DMS114 treated with DMSO at 0.1 percent for 48 hours (cell line): ENCODE data around the gene POMT2.
"Not testable (repeated sequence)": the region's sequence is repeated elsewhere in the genome, so short reads cannot be mapped to it uniquely, and the experiment has no call there.

Source experiments
- DNase-seq: peaks from one replicate; lab custom pipeline; 2025; ENCODE audit not compliant: unreplicated experiment; lab: John Stamatoyannopoulos, UW

The POMT2 gene

DNA sequence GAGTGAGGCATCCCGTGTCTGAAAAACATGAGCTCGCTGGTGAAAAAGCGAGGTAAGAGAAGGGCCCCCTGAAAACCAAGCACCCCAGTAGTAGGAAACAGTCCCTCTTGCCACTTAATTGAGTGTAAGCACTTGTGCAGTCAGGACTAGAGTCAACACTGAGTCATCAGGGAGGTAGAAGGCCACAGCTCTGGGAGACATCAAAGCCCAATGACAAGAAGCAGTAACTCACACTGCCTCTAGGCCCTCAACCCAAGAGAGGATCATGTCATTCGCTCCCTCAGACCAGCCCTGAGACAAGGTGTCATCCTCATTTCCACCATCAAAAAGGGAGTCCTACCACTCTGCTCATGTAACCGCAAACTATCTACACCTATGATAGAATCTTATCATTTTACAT lies 17.8 kb downstream of the POMT2 start:
- DNase-seq: no peak

DNA sequence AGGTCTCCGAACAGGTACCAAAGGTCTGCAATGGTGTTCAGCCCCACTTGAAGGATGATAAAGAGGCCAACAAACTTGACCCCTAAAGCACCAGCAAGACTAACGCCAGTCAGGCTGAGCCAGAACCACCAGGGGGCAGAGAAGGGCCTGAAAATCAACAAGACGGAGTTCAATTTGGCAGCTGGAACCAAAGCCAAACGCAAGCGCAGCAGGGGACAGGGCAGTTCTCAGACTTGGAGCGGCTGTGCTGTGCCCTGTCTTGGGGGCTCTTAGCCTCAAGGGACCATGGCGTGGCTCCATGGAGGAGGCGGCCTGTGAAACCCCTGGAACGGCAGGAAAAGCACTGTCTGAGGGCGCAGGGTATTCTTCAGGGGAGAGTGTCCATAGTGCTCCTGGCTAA lies 19.6 kb downstream of the POMT2 start:
- peak; percentile 16 for DNase-seq

DNA sequence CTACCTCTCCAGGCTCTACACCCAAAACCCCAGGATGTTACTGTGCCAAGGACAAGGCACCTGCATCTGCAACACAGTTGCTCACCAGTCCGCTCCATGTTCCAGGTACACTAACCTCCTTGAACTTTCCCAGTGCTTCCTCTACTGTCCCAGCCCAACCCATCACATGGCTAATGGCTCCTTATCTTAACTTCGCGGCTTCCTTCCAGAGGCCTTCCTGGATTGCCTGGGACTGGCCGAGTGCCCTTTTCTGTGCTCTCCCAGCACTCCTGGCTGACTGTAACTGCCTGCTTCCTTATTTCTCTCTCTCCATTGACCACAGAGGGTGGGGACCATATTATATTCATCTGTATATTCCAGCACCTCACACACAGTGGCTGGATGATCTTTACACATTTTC lies 20.9 kb downstream of the POMT2 start:
- DNase-seq: no peak

DNA sequence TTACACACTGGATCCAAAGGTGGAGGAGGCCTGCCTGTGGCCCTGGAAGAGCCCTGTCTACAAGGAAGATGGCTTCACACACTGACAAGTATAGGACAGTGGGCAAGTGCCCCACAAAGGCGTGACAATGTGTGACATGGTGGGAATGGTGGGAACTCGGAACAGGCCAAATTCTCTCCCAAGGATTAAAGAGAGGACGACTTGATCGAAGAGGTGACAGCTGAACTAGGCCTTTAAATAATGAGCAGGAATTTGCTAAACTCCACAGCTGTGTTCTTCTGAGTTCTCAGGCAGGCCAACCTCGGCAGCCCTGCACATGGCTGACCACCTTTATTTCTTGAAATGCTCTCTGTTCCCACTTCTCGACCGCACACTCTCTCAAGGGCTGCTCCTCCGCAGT lies 23.8 kb downstream of the POMT2 start:
- no peak for DNase-seq

DNA sequence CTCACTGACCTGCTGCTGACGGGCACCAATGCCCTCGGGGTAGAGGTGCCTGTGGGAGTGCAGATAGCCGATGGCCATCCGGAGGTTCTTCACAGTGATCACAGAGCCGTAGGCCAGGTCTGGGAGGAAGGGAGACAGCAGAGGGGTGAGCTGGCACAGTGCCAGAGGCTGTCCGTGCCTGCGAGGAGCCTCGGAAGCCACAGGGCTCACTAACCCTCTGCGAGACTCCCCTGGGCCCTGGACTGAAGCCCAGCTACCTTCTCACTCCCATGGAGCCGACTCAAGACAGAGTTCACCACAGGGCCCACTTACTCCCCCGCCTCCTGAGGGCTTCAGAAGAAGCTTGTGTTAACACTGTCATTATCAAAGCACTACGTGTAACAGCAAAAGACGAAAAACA lies 24.5 kb downstream of the POMT2 start:
- no peak for DNase-seq

DNA sequence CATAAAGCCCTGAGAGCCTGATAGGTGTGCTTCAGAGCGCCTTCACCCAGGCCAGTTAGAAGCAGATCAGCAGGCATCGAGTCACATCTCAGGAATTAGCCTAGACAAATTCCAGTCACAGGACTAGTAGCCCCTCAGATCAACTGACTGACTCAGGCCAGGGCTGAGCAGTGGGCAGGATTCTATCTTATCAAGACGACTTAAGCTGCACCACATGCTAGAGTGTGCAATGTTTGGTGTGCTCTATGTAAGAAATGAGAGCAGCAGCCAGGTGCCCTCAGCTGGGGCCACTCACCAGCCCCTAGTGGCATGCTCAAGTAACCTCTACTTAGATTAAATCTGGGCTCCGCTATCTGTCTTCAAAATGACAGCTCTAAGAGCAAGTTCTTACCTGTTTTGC lies 30.0 kb downstream of the POMT2 start:
- no peak for DNase-seq

DNA sequence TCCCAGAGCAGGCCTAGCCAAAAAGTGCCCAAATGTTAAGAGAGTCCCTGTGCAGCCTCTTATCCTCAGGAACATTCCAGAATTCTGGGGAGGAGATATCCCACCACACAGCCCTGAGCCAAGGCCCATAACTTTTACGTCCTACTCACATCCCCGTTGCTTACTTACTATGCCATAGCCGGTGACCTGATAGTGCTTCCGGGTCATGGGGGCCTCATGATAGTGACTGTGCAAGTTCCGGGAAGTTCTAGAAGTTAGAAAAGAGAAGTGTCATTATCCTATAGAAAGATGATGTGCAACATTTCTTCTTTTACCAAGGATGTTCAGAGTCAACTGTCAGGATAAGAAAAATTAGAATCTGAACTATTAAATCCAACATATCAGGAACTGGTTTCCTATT lies 34.1 kb downstream of the POMT2 start:
- DNase-seq: no peak

DNA sequence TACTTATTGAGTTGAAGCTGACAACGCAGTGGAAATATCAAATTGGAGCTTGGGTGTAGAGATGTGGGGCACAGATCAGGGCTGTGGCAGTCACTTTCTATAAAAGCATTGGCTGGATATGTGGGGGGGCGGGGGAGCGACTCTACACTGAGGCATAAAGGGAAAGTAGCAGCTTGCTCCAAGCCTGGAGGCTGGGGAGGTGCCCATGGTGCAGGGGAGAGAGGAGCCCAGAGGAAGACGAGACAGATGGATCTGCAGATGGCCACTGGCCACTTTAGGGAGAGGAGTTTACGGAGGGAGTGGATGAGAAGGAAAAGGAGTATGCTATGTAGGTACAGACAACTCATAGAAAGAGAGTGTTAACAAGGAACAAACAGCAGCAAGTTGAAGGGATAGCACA lies 36.2 kb downstream of the POMT2 start:
- no peak for DNase-seq

DNA sequence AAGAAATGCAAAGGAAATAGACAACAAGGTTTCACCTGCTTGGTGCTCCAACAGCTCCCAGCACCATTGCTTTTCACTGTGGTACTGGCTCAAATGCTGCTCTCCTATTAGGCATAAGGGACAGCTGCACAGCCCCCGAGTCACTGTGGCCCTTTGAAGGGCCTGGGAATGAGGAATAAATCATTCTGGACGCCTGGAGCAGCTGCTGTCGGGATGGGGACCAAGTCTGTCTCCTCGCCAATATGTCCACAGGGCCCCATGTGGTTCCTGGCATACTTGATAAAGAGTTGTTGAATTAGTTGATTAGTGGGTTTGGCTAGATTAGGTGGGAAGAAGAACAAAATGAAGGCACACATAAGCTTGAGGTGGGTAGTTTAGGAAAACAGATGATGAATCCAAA lies 36.6 kb downstream of the POMT2 start:
- no peak for DNase-seq

DNA sequence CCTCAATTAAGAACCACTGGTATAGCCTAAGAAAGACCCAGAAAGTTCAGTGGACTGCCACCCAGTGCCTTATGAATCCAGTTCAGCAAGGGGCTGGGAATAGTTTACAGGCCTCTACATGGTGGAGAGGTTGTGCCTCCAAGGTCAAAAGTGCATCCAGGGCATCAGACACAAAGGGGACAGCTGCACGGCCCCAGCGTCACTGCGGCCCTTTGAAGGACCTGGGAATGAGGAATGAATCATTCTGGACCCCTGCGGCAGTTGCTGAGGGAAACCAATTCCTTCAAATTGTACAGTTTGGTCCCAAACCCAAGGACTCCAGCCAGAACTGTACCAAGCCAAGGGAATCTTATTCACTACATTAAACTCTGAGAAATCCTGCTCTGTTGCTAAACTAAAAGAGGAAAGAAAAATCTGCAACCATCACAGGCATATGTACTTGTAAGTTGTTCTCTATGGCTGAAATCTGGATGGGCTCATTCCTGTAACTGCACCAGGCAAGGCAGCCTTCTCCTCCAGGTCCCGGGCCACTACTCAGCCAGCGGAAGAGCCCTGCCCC lies 38.8 kb downstream of the POMT2 start:
- no peak for DNase-seq

DNA sequence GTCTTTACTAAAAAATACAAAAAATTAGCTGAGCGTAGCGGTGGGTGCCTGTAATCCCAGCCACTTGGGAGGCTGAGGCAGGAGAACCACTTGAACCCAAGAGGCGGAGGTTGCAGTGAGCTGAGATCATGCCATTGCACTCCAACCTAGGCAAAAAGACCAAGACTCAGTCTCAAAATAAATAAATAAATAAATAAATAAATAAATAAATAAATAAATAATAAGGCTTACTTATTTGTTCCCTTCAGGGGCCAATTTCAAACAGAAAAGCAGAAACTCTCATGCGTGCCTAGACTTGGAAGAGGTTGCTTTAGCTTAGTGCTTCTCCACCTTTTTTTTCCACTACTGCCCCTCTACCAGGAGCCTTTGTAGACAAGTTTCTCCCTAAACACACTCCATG lies 39.8 kb downstream of the POMT2 start:
- not testable (repeated sequence) for DNase-seq

DNA sequence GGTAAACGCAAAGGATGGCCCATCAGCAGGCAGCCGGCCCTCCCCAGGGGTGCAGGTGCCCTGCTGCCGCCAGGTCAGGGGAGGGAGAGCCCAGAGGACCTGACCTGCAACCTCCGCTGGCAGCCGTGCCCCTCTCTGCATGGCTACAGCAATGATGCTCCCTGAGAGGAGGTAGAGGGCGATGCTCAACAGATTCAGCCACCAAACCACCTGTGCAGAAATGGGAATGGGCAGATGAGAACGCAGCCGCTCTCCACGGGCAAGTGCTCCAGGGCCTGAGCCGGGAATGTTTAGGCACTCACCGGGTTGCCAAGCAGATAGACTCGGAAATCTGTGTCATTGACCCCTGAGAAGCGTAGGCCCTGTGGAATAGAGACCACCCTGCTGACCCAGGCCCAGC lies 41.0 kb downstream of the POMT2 start:
- no peak for DNase-seq

DNA sequence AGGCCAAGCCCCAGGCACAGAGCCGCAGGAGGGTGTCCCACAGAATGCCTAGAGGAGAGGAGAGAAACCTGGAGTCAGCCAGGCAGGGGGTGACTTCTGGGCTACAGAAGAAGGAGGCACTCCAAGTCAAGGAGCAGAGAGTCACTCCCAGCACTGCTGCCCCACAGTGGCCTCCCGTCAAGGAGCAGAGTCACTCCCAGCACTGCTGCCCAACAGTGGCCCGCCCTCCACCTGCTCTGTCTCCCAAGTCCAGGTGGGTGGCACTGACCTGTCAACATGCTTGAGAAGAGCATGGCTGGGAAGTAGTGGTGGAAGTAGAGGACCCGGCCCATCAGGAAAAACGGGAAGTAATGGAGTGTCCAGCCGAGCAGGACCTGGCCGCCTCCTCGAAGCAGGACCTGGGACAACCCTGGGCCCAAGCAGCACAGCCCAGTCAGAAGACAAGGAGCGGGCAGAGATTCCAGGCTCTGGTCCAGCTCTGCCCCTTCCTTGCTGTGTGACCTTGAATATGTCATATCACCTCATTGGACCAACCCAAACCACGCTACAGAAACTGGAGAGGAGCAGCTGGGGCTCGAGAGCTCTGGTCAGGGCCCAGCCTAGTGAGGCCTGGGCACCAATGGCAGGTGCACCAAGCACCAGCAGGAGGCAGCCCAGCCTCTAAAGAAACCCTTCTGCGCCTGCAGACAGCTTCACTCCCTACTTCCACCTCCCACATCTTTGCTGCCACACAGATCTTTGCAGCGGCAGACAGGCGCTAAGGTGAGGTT lies 42.0 kb downstream of the POMT2 start:
- no peak for DNase-seq

DNA sequence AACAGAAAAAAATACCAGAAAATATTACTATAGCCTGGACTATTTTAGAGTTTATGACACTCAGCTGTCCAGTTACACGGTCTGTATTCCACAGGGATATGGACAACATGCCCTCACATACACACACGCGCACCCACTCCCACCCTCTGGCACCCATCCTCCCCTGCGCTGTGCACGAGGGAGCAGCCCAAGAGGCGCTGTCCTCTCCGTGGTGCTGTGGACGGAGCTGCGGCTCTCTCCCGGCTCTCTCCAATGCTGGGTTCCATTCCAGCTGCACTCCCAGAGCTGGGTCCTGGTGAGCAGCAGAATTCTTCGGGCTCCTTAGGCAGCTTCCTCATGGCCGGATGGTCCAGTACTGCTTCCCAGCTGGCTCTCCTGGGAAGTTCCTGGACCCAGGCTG lies 43.7 kb downstream of the POMT2 start:
- DNase-seq: no peak

DNA sequence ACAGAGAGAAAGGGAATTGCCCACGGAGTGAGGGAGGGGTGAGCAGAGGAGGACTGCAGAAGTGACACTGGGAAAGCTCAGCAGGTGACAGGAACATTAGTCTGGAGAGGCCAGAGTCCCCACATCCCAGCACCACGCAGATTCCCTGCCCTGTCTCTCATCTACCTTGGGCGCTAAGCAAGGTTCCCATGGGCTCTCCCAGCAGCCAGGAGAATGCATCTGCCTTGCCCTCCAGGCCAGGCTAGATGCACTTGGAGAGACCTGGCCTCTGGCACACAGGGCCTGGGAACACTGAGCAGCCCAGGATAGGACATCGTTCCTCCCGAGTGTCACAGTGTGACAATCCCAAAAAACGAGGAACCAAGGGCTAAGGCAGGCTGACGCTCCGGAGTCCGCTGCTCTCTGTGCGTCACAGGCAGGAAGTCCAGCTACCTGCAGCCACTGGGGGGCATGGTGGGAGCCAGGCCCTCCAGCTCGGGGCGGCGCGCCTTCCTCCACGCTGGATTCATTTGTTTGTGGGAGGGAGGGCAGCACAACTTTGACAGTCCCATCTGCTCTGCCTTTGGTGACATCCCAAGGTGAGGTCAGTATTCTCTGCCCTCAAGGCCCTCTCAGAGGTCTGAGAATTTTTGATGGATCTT lies 44.3 kb downstream of the POMT2 start:
- no peak for DNase-seq

DNA sequence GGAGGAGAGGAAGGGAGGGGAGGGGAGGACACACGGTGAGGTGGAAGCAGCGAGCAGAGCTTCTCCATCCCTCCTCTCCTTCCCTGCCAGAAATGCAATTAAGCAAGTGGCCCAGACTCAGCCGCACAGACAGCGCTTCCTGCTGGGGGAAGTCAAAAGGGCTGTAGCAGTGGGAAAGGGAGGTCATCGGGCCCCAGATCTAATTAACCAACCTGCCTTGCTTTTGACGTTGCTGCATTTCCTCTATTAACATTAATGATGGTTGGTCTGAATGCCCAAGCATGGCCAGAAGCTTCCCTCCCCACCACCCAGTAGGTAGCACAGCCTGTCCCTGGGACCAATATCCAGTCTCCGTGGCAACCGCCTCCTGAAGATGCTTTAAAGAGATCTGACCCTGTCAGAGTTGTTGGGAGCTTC lies 45.1 kb downstream of the POMT2 start:
- no peak for DNase-seq

DNA sequence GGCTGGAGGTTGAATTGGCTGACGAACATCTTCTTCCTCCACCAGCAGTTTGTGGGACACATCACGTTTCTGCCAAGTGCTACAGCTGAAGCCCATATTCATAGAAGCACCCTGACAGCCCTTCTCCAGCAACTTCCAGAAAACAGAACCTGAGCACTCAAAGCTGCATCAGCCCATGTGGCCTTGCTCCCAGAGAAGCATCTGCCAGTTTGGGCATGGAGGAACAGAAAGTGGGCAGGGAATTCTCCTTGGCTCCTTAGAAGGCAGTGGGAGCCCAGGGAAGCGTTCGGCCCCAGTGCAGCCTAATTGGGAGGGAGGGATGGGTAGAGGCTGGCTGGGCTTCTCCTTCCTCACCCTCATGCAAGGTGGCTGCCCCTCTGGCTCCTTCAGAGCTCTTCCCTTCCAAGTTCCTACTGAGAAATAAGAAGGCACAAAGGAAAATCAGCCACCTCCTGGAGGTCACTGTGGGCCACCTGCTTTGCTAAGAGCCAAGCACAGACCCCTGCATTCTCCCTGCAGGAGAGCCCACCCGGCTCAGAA lies 45.6 kb downstream of the POMT2 start:
- DNase-seq: no peak

DNA sequence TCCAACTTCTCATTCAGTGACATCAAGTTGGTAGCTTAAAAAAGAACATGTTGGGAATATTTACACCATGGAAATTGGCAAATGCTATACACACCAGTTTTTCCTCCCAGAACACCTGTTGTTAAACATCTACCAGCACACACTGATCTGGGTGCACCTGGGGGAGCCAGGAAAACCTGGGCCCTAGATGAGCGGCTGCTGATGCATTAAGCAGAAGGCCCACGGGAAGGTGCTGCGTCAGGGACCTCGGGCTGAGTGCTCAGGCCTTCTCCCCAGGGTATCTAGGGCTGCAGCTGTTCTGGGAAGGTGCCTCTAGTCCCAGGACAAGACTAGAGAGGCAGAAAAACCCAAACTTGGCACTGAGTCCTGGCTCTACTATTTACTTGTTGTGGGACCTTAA lies 46.9 kb downstream of the POMT2 start:
- DNase-seq: no peak

DNA sequence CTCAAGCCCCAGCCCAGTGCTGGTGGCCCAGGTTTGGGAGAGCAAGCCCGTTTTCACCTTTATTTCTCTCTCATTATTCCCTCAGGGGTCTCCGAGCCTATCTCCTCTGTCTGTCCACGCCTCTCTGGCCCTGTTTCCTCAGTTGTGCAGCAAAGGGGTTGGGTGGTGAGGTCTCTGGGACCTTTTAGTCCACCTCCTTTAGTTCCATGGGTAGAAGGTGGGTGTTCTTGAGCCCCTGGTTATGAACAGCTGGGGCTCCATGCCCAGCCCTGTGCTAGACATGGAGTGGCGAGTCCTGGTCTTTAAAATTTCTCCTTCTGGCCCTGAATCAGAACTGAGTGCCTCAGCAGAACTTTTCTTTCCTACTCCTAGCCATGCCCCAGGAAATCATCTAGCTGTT lies 48.4 kb downstream of the POMT2 start:
- DNase-seq: no peak

DNA sequence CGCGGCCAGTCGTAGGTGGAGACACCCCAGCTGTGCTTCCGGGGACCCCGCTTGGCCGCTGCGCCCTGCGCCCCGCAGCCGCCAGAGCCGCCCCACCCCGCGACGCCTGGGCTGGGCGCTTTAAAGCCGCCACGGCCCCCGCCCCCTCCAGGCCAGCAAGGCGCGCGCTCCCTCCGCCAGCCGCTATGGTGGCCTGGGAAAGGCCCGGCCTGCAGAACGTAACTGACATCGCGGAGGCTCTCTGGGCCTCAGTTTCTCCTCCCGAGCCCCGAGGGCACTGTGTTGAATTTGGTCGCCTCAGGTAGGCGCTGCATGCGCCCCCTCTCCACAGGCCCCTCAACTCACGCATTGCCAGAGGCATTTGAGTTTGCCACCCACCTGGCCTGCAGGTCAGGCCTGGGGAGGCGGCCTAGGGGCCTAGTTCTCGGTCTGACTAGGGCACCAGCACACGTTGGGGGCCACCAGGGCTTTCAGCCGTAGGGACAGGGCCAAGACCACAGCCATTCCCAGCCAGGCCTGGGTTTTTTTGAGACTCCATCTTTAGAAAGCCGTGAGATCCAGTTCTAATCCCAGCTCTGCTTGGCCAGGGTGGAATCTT lies 49.5 kb downstream of the POMT2 start, which contains the start of gene NGB:
TSS of gene NGB (minus strand) at position 94 of the 598 bp plus-strand sequence. CDS start 269 bp downstream, outside the sequence.
- no peak for DNase-seq

DNA sequence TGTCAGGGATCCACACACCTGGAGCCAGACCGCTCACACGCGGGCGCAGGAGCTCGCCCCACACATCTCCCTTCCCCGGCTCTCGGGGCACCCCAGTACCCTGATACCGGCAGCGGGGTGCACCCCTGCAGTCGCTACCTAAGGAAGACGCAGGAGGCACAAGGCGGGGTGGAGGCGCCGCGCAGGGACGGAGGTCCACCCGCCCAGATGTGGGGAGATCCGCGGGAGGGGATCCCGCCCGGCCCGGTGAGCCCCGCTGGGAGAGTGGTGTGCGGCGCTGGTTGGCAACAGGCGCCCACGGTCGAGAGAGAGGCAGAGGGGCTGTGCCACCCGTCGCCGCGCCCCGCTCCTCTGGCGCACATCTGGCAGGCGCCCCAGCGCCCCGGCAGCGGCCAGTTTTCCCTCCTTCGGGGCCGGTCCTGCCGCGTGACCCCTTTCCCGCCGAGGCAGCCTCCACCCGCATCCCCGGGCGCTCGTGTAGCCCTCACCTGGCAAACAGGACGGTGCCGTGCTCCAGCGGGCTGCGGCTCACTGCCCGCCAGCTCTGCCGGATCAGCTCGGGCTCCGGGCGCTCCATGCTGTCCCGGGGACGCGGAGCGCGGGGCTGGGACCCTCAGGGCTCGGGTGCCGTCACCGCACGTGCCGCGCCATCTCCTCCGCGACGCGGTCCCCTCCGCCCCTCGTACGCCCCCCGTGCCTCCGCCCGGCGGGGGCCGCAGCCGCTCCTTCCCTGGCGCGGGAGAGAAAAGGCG lies 50.1 kb downstream of the POMT2 start:
- DNase-seq: no peak
